ENCODE data around the gene TIGD4. TPM values are rescaled to one million over a fixed set of nuclear protein-coding genes. Genes with fewer than 3 reads are reported as not detected.
A peak's percentile ranks its signal among the peaks of the same experiment; 100 is the strongest.

Gene TIGD4
- total and polyA plus RNA-seq, 2 donors (not counting 1 experiment from before 2014, with no cell fraction given) = 0.04 to 0.59 TPM

DNA sequence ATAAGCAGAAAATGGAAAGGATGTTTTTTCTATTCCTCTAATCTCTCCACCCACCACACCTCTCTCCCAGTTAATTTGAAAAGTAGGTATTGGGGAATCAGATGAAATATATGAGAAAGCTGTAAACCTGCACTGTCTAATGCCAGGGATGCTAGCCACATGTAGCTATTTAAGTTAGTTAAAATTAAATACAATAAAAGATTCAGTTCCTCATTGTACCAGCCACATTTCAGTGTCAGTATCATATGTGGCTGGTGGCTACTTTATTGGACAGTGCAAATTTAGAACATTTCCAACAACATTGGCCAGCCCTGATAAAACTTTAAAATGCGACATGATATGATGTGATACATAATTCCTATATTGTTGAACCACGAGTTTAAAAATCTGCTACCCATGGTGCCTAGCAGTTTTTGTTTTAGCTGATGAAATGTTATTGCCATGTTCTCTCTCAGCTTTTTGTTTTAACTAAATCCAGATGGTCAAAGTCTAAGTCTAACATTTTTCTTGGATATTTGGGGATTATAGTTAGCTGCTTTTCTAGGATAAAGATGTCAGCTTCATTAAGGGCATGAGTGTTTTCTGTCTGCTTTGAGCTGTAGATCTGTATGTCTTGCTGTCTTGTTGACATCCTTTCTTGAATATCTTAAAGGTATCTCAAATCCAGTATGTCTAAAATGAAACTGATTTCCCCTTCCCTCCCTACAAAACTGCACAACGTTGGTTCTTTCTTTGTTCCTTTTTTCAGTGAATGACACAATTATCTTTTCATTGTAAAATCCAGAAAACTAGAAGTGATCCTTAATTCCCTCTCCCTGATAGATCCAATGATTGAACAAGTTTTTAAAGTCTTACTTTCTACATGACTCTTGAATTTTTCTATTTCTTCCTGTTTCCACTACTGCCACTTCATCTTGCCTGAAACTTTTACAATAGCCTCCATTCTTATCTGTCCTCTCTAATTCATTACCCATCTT, 6.4 kb upstream of the TIGD4 start:
- no peak for TF ChIP-seq EZH2 (IDR thresholded peaks at IDR 0.05; ENCODE audit: borderline replicate concordance, insufficient read depth, low read depth, low read length, poor library complexity, severe bottlenecking)
- TF ChIP-seq, protein P1, sequence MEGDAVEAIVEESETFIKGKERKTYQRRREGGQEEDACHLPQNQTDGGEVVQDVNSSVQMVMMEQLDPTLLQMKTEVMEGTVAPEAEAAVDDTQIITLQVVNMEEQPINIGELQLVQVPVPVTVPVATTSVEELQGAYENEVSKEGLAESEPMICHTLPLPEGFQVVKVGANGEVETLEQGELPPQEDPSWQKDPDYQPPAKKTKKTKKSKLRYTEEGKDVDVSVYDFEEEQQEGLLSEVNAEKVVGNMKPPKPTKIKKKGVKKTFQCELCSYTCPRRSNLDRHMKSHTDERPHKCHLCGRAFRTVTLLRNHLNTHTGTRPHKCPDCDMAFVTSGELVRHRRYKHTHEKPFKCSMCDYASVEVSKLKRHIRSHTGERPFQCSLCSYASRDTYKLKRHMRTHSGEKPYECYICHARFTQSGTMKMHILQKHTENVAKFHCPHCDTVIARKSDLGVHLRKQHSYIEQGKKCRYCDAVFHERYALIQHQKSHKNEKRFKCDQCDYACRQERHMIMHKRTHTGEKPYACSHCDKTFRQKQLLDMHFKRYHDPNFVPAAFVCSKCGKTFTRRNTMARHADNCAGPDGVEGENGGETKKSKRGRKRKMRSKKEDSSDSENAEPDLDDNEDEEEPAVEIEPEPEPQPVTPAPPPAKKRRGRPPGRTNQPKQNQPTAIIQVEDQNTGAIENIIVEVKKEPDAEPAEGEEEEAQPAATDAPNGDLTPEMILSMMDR (IDR thresholded peaks at IDR 0.05) = no peak
- Histone ChIP-seq H3K79me2 (ENCODE audit: control insufficient read depth, insufficient read depth, low read length) (peaks cover 41% of the 10 kb centered on the region), H3K4me1 (ENCODE audit: control insufficient read depth in 2 of 2, insufficient read depth in 2 of 2, low read length in 2 of 2) (peaks cover 18 to 29% of the 10 kb centered on the region in 2 donors), H3K9me3 (ENCODE audit: control extremely low read depth in 1 of 3, control insufficient read depth in 2 of 3, insufficient read depth in 1 of 3, low read length in 2 of 3) (no peaks in the 10 kb centered on the region), H4K20me1 (ENCODE audit: control insufficient read depth, insufficient read depth, low read length, poor library complexity, severe bottlenecking) (no peaks in the 10 kb centered on the region), H3K27ac (ENCODE audit: low read length in 2 of 2) (peak overlapping the region; percentile 27 to 66), H3K9ac (ENCODE audit: low read length) (no peak overlapping the region), H3K36me3 (replicated peaks in 1 of 2; ENCODE audit: control extremely low read depth in 1 of 2, control insufficient read depth in 1 of 2, extremely low read depth in 1 of 2, insufficient read depth in 2 of 2, low read length in 1 of 2) (no peaks in the 10 kb centered on the region), H2AFZ (ENCODE audit: insufficient read depth, low read depth, low read length, poor library complexity, severe bottlenecking) (peak overlapping the region; percentile 3), H3K4me2 (replicated peaks; ENCODE audit: low read depth, low read length, poor library complexity, severe bottlenecking) (peak overlapping the region; percentile 45), H3K4me3 (ENCODE audit: control extremely low read depth in 1 of 5, extremely low read depth in 1 of 5, insufficient read depth in 1 of 5, low read depth in 2 of 5, low read length in 4 of 5) (peak overlapping the region in 1 of 5 experiments; percentile 12), H3K27me3 (replicated peaks in 1 of 4; ENCODE audit: control extremely low read depth in 1 of 4, control insufficient read depth in 3 of 4, insufficient read depth in 4 of 4, low read length in 3 of 4) (no peaks in the 10 kb centered on the region)
- CTCF ChIA-PET = interaction anchor here (1.0 to 2.3 kb wide), 2 partner anchors 14 to 285 kb away, joined by 4 to 7 read pairs; no protein-coding TSS in a partner anchor
- POLR2A ChIA-PET = no interaction called here
- intact Hi-C loops (cut with micrococcal nuclease) = loop anchor here (10.0 kb wide), 1 partner anchor 59 kb away; no protein-coding TSS in a partner anchor
- Mint-ChIP-seq H3K9me3 (ENCODE audit: insufficient read depth) (no peaks in the 10 kb centered on the region), H3K4me1 (peaks cover 43% of the 10 kb centered on the region), H3K27ac (peak overlapping the region; percentile 59), H3K4me3 (peak overlapping the region; percentile 42), H3K27me3 (no peaks in the 10 kb centered on the region)
- 0% methylated on average over 1 of the region's 3 CpGs for WGBS (ENCODE audit: insufficient coverage)
- ATAC-seq (ENCODE audit: low read depth) = peak; percentile 45
- peak; percentile 21 for DNase-seq

Measured in B cell (primary cell).